WERI-Rb-1 (cell line): ENCODE measurements around the gene ODC1.

Experiments used
- DNase-seq: peaks from one replicate; pipeline ENCODE4 v3.0.0-alpha.2; 2020
- H3K27ac ChIP-seq: fragments of 250-450 bp; sonication (Bioruptor Pico); 2 replicates; pipeline ENCODE4 v1.5.1; 2020; ENCODE audit warnings: mild to moderate bottlenecking, moderate library complexity
- H3K27me3 ChIP-seq: fragments of 250-450 bp; sonication (Bioruptor Pico); 2 replicates; pipeline ENCODE4 v1.5.1; 2021; ENCODE audit warnings: mild to moderate bottlenecking, low read depth, moderate library complexity; ENCODE audit not compliant: insufficient read depth, severe bottlenecking
- H3K36me3 ChIP-seq: fragments of 250-450 bp; sonication (Bioruptor Pico); 2 replicates; pipeline ENCODE4 v1.5.1; 2020; ENCODE audit warnings: mild to moderate bottlenecking, moderate library complexity
- H3K4me3 ChIP-seq: 2 replicates; pipeline ENCODE4 v1.5.1; 2011; ENCODE audit warnings: low read depth, mild to moderate bottlenecking, control low read depth, low read length
- H3K9me3 ChIP-seq: fragments of 250-450 bp; sonication (Bioruptor Pico); 2 replicates; pipeline ENCODE4 v1.5.1; 2021; ENCODE audit warnings: mild to moderate bottlenecking, moderate library complexity; ENCODE audit not compliant: severe bottlenecking
- TF ChIP-seq, protein P1 (sequence below): IDR thresholded peaks from 2 replicates; pipeline ENCODE4 v1.5.1; 2011; ENCODE audit warnings: low read depth, mild to moderate bottlenecking, control low read depth, inconsistent platforms, low read length

The ODC1 gene

GRCh38 chr2:10402653-10403215 is 45.4 kb downstream of the ODC1 start:
- Histone ChIP-seq H3K36me3 (peaks cover 10% of the 10 kb centered on the region; the same call in 1 of the 2 replicates), H3K9me3 (peaks cover 8% of the 10 kb centered on the region), H3K4me3 (no peak overlapping the region), H3K27ac (no peak overlapping the region), H3K27me3 (no peaks in the 10 kb centered on the region)
- TF ChIP-seq, protein P1, sequence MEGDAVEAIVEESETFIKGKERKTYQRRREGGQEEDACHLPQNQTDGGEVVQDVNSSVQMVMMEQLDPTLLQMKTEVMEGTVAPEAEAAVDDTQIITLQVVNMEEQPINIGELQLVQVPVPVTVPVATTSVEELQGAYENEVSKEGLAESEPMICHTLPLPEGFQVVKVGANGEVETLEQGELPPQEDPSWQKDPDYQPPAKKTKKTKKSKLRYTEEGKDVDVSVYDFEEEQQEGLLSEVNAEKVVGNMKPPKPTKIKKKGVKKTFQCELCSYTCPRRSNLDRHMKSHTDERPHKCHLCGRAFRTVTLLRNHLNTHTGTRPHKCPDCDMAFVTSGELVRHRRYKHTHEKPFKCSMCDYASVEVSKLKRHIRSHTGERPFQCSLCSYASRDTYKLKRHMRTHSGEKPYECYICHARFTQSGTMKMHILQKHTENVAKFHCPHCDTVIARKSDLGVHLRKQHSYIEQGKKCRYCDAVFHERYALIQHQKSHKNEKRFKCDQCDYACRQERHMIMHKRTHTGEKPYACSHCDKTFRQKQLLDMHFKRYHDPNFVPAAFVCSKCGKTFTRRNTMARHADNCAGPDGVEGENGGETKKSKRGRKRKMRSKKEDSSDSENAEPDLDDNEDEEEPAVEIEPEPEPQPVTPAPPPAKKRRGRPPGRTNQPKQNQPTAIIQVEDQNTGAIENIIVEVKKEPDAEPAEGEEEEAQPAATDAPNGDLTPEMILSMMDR, result no peak
- no peak for DNase-seq

DNA sequence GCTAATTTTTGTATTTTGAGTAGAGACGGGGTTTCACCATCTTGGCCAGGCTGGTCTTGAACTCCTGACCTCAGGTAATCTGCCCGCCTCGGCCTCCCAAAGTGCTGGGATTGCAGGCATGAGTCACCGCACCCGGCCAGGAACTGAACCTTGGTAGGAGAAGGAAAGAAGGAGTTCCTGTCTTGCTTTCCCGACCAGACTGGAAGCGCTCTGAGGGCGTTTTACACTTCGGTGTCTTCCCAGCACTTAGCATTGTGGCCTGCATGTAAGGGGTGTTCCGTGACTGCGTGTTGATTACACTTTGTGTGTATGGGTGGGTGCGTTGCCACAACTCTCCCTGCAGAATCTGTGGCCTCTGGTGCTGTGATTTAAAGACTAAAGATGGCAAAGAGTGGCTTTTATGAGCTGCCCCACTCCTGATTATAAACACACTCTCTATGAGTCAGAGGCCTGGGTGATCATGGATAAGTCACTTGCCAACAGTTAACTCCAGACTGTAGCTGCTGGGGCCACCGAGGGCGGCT is 46.0 kb downstream of the ODC1 start:
- H3K9me3 ChIP-seq, result peaks cover 8% of the 10 kb centered on the region
- DNase-seq, result no peak
- peaks cover 10% of the 10 kb centered on the region for H3K36me3 ChIP-seq
- H3K27ac ChIP-seq, result no peak overlapping the region
- H3K27me3 ChIP-seq, result no peaks in the 10 kb centered on the region
- no peak overlapping the region for H3K4me3 ChIP-seq
- TF ChIP-seq, protein P1, result no peak

- Histone ChIP-seq H3K9me3 (peaks cover 8% of the 10 kb centered on the region), H3K36me3 (peaks cover 10% of the 10 kb centered on the region), H3K27me3 (no peaks in the 10 kb centered on the region), H3K27ac (no peak overlapping the region), H3K4me3 (no peak overlapping the region)
- no peak for DNase-seq
- TF ChIP-seq, protein P1, result no peak
Observed at GRCh38 chr2:10400978-10401951, 46.9 kb downstream of the ODC1 start.

DNA sequence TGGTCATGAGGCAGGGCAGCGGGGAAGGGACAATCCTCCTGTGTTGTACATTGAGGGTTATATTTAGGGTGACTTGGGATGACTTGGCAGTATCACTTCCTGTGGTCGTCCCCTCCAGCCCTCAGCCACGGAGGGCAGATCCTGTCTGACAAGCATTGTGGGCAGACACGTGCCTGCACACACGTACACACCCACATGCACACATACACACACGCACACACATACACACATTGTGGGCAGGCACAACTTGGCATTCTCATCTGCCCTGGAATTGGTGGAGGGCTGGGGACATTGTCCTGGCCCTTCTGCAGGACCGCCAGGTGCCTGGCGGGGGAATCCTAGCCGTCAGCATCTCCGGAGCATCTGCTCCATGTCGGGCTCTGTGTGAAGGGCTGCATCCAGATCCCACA is 47.6 kb downstream of the ODC1 start:
- no peak for DNase-seq
- H3K27ac ChIP-seq, result no peak overlapping the region
- TF ChIP-seq, protein P1, result no peak
- H3K27me3 ChIP-seq, result no peaks in the 10 kb centered on the region
- H3K4me3 ChIP-seq, result no peak overlapping the region
- peaks cover 10% of the 10 kb centered on the region for H3K36me3 ChIP-seq
- H3K9me3 ChIP-seq, result peaks cover 8% of the 10 kb centered on the region

DNA sequence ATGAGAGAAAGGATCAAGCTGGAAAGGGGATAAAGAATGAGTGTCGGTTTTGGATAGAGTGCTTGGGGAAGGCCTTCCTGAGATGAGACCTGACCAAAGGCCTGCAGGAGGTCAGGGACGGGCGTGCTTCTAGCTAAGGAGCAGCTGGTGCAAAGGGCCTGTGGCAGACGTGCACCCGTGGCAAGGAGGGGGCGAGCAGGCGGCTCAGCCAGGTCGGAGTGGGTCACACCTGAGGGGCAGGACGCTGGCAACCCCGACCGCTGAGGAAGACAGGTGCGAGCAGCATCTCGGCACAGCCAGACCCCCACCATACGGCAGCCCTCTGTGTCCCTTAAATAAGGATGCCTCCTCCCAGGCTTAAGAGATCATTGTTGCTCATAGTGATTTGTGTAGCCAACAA is 48.1 kb downstream of the ODC1 start:
- Histone ChIP-seq H3K27ac (no peak overlapping the region), H3K36me3 (peaks cover 10% of the 10 kb centered on the region), H3K9me3 (peaks cover 8% of the 10 kb centered on the region), H3K27me3 (no peaks in the 10 kb centered on the region), H3K4me3 (no peak overlapping the region)
- TF ChIP-seq, protein P1, result no peak
- DNase-seq, result no peak
